Cerebellar cortex (tissue), 1 donor: Measurements from ENCODE around the gene ERN1.
A peak's percentile ranks its signal among the peaks of the same experiment; 100 is the strongest.

Experiments
- DNase-seq: peaks from one replicate; pipeline ENCODE4 v3.0.0-alpha.2; 2015; ENCODE audit warnings: low spot score

The ERN1 gene

GRCh38 chr17:64004218-64004770 is 125.7 kb downstream of the ERN1 start:
- DNase-seq: no peak

- DNase-seq: no peak
These were observed 126.3 kb downstream of the ERN1 start for GRCh38 chr17:64003526-64004121.

- DNase-seq: no peak
These were observed 127.1 kb downstream of the ERN1 start for GRCh38 chr17:64002658-64003525.

GRCh38 chr17:64001763-64002529 is 128.0 kb downstream of the ERN1 start:
- DNase-seq: no peak

- DNase-seq: no peak
These were observed 128.8 kb downstream of the ERN1 start for GRCh38 chr17:64001091-64001579.

- no peak for DNase-seq
These were observed 130.0 kb downstream of the ERN1 start for GRCh38 chr17:63999680-64000531.

- no peak for DNase-seq
These were observed 130.9 kb downstream of the ERN1 start for GRCh38 chr17:63998721-63999679.

- DNase-seq: peak; percentile 33
These were observed 131.8 kb downstream of the ERN1 start, which contains the start of gene PRR29 for GRCh38 chr17:63998050-63998720. Gene PRR29 (plus strand): TSS chr17:63998351. CDS start chr17:63998365, 14 bp downstream.

- no peak for DNase-seq
These were observed 132.4 kb downstream of the ERN1 start for GRCh38 chr17:63997341-63998048.

GRCh38 chr17:63996430-63997182 is 133.3 kb downstream of the ERN1 start:
- no peak for DNase-seq

- DNase-seq: no peak
These were observed 134.3 kb downstream of the ERN1 start for GRCh38 chr17:63995626-63996025.

GRCh38 chr17:63993368-63993985 is 136.5 kb downstream of the ERN1 start:
- no peak for DNase-seq

GRCh38 chr17:63991611-63992010 is 138.3 kb downstream of the ERN1 start:
- DNase-seq: no peak

GRCh38 chr17:63989622-63990345 is 140.2 kb downstream of the ERN1 start:
- DNase-seq: no peak
